Liver (tissue), 9 donors: ENCODE results near the gene FAHD2A. TPM values are rescaled to one million over a fixed set of nuclear protein-coding genes. Genes with fewer than 3 reads are reported as not detected.

Experiments
- DNase-seq: peaks from one replicate; pipeline ENCODE4 v3.0.0-alpha.2; 2017; ENCODE audit warnings: low spot score
- H3K27ac ChIP-seq, 2 donors: one replicate each; pipeline ENCODE4 v1.7.0; 2013; ENCODE audit warnings: inconsistent platforms in 2 of 2, low read length in 2 of 2, control low read depth in 1 of 2, low read depth in 1 of 2, mild to moderate bottlenecking in 1 of 2
- H3K27me3 ChIP-seq, 4 donors: one replicate each; pipeline versions ENCODE4 v1.6.1 to v1.7.0; 2013; ENCODE audit warnings: low read length in 3 of 4, inconsistent platforms in 1 of 4, mild to moderate bottlenecking in 1 of 4, moderate library complexity in 1 of 4; ENCODE audit not compliant: control insufficient read depth in 4 of 4, insufficient read depth in 4 of 4
- H3K36me3 ChIP-seq, 4 donors: one replicate each; pipeline versions ENCODE4 v1.6.1 to v1.7.0; 2013; ENCODE audit warnings: low read length in 3 of 4, mild to moderate bottlenecking in 3 of 4, low read depth in 1 of 4, moderate library complexity in 1 of 4; ENCODE audit not compliant: control insufficient read depth in 4 of 4, insufficient read depth in 3 of 4
- H3K4me1 ChIP-seq, 4 donors: one replicate each; pipeline versions ENCODE4 v1.6.1 to v1.7.0; 2013; ENCODE audit warnings: low read length in 3 of 4, mild to moderate bottlenecking in 3 of 4, moderate library complexity in 1 of 4; ENCODE audit not compliant: control insufficient read depth in 4 of 4, insufficient read depth in 4 of 4
- H3K4me3 ChIP-seq, 3 donors: one replicate each; pipeline versions ENCODE4 v1.6.1 to v1.7.0; 2013; ENCODE audit warnings: low read length in 3 of 3, control low read depth in 1 of 3, low read depth in 1 of 3, mild to moderate bottlenecking in 1 of 3
- H3K9ac ChIP-seq, 2 donors: one replicate each; pipeline ENCODE4 v1.7.0; 2013; ENCODE audit warnings: low read length in 2 of 2, mild to moderate bottlenecking in 2 of 2, moderate library complexity in 2 of 2, control low read depth in 1 of 2, low read depth in 1 of 2
- H3K9me3 ChIP-seq, 4 donors: one replicate each; pipeline versions ENCODE4 v1.6.1 to v1.7.0; 2013; ENCODE audit warnings: low read length in 3 of 4; ENCODE audit not compliant: control insufficient read depth in 4 of 4
- EGR1 ChIP-seq, 2 donors: IDR thresholded peaks; 2 replicates each; pipeline ENCODE4 v1.6.1; 2016 to 2018; ENCODE audit warnings: antibody characterized with exemption in 2 of 2, low read depth in 2 of 2
- FOXA1 ChIP-seq: IDR thresholded peaks from 2 replicates; pipeline ENCODE4 v1.6.1; 2016; ENCODE audit warnings: antibody characterized with exemption
- FOXA2 ChIP-seq: IDR thresholded peaks from 2 replicates; pipeline ENCODE4 v1.6.1; 2016; ENCODE audit warnings: antibody characterized with exemption
- GABPA ChIP-seq, 2 donors: IDR thresholded peaks in 1 of 2; conservative IDR thresholded peaks in 1 of 2; 2 replicates each; pipeline ENCODE4 v1.6.1; 2016; ENCODE audit warnings: antibody characterized with exemption in 2 of 2, mild to moderate bottlenecking in 1 of 2, moderate library complexity in 1 of 2
- HNF4A ChIP-seq, 2 donors: conservative IDR thresholded peaks; 2 replicates each; pipeline ENCODE4 v1.6.1; 2016; ENCODE audit warnings: antibody characterized with exemption in 2 of 2, mild to moderate bottlenecking in 2 of 2
- JUND ChIP-seq, 2 donors: IDR thresholded peaks; 2 replicates each; pipeline ENCODE4 v1.6.1; 2016; ENCODE audit warnings: antibody characterized with exemption in 2 of 2
- NR2F2 ChIP-seq: IDR thresholded peaks from 2 replicates; pipeline ENCODE4 v1.6.1; 2016; ENCODE audit warnings: antibody characterized with exemption
- RAD21 ChIP-seq, 2 donors: IDR thresholded peaks; 2 replicates each; pipeline ENCODE4 v1.6.1; 2016; ENCODE audit warnings: antibody characterized with exemption in 2 of 2, mild to moderate bottlenecking in 2 of 2
- SP1 ChIP-seq: IDR thresholded peaks from 2 replicates; pipeline ENCODE4 v1.6.1; 2018; ENCODE audit warnings: antibody characterized with exemption, mild to moderate bottlenecking
- TAF1 ChIP-seq: conservative IDR thresholded peaks from 2 replicates; pipeline ENCODE4 v1.6.1; 2016; ENCODE audit warnings: antibody characterized with exemption, mild to moderate bottlenecking
- YY1 ChIP-seq: IDR thresholded peaks from 2 replicates; pipeline ENCODE4 v1.6.1; 2016; ENCODE audit warnings: antibody characterized with exemption, mild to moderate bottlenecking
- WGBS: extraction: QIAGEN DNeasy Blood & Tissue Kit; methylation state at CpG from one replicate; pipeline ENCODE4 v1.1.7; 2013; 5-methylcytosine and 5-hydroxymethylcytosine counted together
- polyA plus RNA-seq, 2 donors: library from polyadenylated mRNA; stranded (reverse) in 1 of 2; unstranded in 1 of 2; fragments of 200-250 nt in 1 of 2; fragments of >200 nt in 1 of 2; fragmentation: Nextera tagmentation in 1 of 2; extraction: Ambion mirVana in 1 of 2; gene quantifications; one replicate each; pipeline versions ENCODE4 v1.2.1 to v1.2.3, GENCODE V29; 2013 to 2015
- total RNA-seq, 2 donors: library from RNA; depleted of rRNA; stranded (reverse); fragments of >200 nt; gene quantifications; one replicate each; pipeline ENCODE4 v1.2.3, GENCODE V29; 2014
- TF ChIP-seq, protein P1 (sequence below): IDR thresholded peaks from 2 replicates; pipeline ENCODE4 v1.6.1; 2016; ENCODE audit warnings: antibody characterized with exemption, mild to moderate bottlenecking
- TF ChIP-seq, protein P2 (sequence below): fragments of 150-350 bp; IDR thresholded peaks from 2 replicates; pipeline ENCODE4 v1.5.1; 2017; ENCODE audit warnings: improper control_type of control experiment, low read depth, low read length; ENCODE audit not compliant: missing input control
- TF ChIP-seq, protein P3 (sequence below): IDR thresholded peaks from 2 replicates; pipeline ENCODE4 v1.6.1; 2016; ENCODE audit warnings: antibody characterized with exemption
- donor health status: healthy.
- donor health status: healthy.
- donor health status: healthy.
- donor health status: healthy.
- donor health status: healthy.

FAHD2A gene
- total and polyA plus RNA-seq, 4 donors, result 20.1 to 105 (median 69.3) TPM

DNA sequence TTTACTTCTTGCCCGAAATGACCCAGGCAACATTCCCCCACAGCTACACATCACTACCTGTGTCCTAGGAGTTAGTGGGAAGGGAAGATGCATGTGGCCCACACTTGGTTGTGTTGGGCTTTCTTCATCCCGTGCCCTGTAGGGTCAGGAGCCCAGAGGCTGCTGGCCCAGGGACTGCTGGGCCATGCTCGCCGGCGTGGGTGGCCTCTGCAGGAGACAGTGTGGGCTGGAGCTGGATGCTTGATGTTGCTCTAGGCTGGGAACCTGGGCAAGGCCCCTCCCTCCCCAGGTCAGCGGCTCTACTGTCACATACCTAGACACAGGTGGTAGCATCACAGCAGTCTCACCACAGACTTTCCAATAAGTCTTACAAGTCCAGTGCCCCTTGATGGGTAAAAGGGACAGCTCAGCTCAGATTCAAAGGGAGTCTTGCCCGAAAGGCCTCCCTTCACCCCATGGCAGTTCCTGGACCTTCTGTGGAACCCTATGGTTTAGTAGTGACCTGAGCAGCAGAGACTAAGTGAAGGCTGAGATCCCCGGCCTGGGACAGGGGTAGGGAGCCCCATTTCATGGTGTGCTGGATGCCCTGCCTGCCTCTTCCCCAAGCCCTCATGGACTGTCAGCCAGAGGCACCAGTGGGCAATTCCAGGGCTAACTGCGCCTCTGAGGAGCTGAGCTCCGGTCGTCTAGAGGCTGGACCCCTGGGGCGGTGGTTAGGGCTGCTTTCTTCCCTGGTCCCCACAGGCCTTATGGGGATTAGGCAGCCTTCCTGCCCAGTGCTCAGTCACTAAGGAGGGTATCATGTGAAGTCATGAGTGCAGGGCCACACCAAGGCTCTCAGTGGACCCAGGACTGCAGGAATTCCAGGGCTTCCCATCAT is 45.4 kb upstream of the FAHD2A start:
- WGBS, result 93% methylated on average over 12 of the region's 12 CpGs
- no peaks in the 10 kb centered on the region for H3K9me3 ChIP-seq
- no peaks in the 10 kb centered on the region for H3K36me3 ChIP-seq
- no peaks in the 10 kb centered on the region for H3K27me3 ChIP-seq
- H3K27ac ChIP-seq, result no peak overlapping the region
- H3K9ac ChIP-seq, result no peak overlapping the region
- no peak for DNase-seq
- H3K4me1 ChIP-seq, result no peaks in the 10 kb centered on the region
- TF ChIP-seq JUND (IDR thresholded peaks at IDR 0.05), result no peak
- TF ChIP-seq, protein P1, sequence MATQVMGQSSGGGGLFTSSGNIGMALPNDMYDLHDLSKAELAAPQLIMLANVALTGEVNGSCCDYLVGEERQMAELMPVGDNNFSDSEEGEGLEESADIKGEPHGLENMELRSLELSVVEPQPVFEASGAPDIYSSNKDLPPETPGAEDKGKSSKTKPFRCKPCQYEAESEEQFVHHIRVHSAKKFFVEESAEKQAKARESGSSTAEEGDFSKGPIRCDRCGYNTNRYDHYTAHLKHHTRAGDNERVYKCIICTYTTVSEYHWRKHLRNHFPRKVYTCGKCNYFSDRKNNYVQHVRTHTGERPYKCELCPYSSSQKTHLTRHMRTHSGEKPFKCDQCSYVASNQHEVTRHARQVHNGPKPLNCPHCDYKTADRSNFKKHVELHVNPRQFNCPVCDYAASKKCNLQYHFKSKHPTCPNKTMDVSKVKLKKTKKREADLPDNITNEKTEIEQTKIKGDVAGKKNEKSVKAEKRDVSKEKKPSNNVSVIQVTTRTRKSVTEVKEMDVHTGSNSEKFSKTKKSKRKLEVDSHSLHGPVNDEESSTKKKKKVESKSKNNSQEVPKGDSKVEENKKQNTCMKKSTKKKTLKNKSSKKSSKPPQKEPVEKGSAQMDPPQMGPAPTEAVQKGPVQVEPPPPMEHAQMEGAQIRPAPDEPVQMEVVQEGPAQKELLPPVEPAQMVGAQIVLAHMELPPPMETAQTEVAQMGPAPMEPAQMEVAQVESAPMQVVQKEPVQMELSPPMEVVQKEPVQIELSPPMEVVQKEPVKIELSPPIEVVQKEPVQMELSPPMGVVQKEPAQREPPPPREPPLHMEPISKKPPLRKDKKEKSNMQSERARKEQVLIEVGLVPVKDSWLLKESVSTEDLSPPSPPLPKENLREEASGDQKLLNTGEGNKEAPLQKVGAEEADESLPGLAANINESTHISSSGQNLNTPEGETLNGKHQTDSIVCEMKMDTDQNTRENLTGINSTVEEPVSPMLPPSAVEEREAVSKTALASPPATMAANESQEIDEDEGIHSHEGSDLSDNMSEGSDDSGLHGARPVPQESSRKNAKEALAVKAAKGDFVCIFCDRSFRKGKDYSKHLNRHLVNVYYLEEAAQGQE, result no peak
- TF ChIP-seq, protein P2, sequence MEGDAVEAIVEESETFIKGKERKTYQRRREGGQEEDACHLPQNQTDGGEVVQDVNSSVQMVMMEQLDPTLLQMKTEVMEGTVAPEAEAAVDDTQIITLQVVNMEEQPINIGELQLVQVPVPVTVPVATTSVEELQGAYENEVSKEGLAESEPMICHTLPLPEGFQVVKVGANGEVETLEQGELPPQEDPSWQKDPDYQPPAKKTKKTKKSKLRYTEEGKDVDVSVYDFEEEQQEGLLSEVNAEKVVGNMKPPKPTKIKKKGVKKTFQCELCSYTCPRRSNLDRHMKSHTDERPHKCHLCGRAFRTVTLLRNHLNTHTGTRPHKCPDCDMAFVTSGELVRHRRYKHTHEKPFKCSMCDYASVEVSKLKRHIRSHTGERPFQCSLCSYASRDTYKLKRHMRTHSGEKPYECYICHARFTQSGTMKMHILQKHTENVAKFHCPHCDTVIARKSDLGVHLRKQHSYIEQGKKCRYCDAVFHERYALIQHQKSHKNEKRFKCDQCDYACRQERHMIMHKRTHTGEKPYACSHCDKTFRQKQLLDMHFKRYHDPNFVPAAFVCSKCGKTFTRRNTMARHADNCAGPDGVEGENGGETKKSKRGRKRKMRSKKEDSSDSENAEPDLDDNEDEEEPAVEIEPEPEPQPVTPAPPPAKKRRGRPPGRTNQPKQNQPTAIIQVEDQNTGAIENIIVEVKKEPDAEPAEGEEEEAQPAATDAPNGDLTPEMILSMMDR, result no peak
- TF ChIP-seq YY1, result no peak
- TF ChIP-seq TAF1, result no peak
- TF ChIP-seq, protein P3, sequence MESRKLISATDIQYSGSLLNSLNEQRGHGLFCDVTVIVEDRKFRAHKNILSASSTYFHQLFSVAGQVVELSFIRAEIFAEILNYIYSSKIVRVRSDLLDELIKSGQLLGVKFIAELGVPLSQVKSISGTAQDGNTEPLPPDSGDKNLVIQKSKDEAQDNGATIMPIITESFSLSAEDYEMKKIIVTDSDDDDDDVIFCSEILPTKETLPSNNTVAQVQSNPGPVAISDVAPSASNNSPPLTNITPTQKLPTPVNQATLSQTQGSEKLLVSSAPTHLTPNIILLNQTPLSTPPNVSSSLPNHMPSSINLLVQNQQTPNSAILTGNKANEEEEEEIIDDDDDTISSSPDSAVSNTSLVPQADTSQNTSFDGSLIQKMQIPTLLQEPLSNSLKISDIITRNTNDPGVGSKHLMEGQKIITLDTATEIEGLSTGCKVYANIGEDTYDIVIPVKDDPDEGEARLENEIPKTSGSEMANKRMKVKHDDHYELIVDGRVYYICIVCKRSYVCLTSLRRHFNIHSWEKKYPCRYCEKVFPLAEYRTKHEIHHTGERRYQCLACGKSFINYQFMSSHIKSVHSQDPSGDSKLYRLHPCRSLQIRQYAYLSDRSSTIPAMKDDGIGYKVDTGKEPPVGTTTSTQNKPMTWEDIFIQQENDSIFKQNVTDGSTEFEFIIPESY, result no peak
- no peak for TF ChIP-seq GABPA (IDR thresholded peaks at IDR 0.05 in 1 of 2, conservative IDR thresholded peaks at IDR 0.05 in 1 of 2)
- no peak overlapping the region for H3K4me3 ChIP-seq

DNA sequence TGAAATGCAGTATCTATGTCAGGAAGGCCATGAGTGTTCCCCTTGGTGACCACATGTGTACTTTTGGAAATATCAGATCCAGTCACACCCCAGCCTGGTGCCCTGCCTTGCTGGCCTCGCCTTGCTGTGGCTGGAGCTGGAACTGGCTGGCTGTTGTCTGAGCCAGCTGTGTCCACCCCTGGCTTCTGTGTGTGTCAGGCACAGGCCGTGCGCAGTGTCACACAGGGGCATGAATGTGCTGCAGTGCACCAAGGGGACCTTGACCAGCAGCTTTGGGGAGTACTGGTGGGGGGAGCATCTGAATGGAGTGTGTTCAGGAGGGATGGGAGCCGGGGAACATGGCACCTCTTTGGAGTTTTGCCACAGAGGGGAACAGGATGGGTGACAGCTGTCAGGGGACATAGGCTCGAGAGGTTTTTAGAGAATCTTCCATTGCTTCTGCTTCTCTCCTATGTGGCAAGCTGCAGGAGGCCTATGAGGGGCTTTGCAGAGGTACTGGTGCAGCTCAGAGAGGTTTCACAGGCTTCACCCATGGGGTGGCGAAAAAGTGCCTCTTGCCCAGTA is 44.7 kb upstream of the FAHD2A start:
- DNase-seq, result no peak
- H3K27ac ChIP-seq, result no peak overlapping the region
- no peaks in the 10 kb centered on the region for H3K36me3 ChIP-seq
- H3K4me1 ChIP-seq, result no peaks in the 10 kb centered on the region
- H3K9ac ChIP-seq, result no peak overlapping the region
- H3K27me3 ChIP-seq, result no peaks in the 10 kb centered on the region
- H3K4me3 ChIP-seq, result no peak overlapping the region
- H3K9me3 ChIP-seq, result no peaks in the 10 kb centered on the region
- 95% methylated on average over 6 of the region's 6 CpGs for WGBS
- TF ChIP-seq, protein P3, result no peak
- TF ChIP-seq FOXA2 (no peak), SP1 (no peak), FOXA1 (no peak), EGR1 (IDR thresholded peaks at IDR 0.05; ENCODE audit: low read depth in 2 of 2) (no peak), HNF4A (conservative IDR thresholded peaks at IDR 0.05) (no peak), JUND (IDR thresholded peaks at IDR 0.05) (no peak), NR2F2 (no peak), GABPA (IDR thresholded peaks at IDR 0.05 in 1 of 2, conservative IDR thresholded peaks at IDR 0.05 in 1 of 2) (no peak), RAD21 (IDR thresholded peaks at IDR 0.05) (no peak), YY1 (no peak)
- TF ChIP-seq, protein P1, result no peak
